H54 (cell line): ENCODE data around the gene ARPIN.
"Not testable (repeated sequence)": the region's sequence is repeated elsewhere in the genome, so short reads cannot be mapped to it uniquely, and the experiment has no call there.

ENCODE experiments used
- DNase-seq: peaks from one replicate; pipeline ENCODE4 v3.0.0; 2011; ENCODE audit warnings: low spot score, mixed read lengths; ENCODE audit not compliant: insufficient read length
- FAIRE-seq: peaks from 3 replicates; lab custom pipeline; 2011; peaks lifted over from hg19 to GRCh38; lab: Jason Lieb, UNC
- POLR2A ChIP-seq: IDR thresholded peaks from 2 replicates; pipeline ENCODE4 v1.6.1; 2011; ENCODE audit warnings: low read depth, mild to moderate bottlenecking, low read length

Gene ARPIN

DNA sequence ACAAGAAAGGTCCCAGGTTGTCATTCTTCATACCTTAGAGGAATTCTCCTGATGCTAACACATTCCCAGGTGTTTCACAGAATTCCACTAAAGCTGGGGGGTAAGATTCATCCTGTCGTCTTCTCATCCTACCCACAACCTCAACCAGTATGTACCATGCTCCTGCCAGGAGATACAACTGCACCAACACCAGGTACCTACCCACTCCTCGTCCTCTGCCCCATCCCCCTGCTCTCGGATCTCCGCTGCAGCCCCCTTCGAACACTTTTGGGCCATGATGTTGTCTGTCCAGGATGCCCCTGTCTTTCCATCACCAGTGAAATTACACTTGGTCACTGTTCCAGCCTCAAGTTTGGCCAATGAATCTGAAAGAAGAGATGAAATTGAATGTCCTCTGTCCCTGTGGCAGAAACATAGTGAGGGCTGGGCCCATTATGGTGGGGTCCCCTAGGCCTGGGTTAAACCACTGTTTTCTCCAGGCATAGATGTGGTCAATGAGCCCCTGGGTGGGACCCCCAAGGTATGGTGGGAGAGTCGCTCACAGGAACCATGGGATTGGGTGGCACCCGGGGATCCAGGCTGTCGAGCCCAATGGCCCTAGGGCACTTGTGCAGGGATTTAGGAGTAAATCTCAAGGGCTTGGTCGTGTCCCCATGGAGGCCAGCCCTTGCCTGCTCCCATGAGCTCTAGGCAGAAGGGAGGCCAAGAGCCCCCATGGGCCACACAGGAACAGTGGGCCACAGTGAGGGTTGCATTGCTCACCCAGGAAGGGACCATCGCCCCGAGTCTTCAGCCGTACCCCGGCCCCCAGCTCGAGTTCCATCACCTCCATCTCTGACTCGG, 9.5 kb downstream of the ARPIN start:
- TF ChIP-seq POLR2A: no peak
- FAIRE-seq: no peak
- no peak for DNase-seq

DNA sequence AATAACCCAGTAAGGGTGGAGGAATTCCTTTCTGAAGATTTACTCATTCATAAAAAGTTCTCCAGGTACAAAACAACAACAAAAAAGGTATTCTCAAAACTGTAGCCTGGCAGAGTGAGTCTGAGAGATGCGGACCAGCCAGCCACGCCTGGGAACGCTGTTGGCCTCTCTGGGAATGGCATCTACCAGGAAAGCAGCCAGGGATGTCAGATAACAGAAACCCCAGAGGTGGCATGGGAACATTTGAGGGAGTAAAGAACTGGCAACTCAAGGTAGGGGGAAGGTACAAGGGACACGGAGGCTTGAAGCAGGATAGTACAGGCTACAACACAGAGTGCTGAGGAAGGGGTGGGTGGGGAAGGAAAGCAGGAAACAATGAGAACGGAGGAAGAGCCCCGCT, 11.9 kb downstream of the ARPIN start:
- FAIRE-seq (no peak), DNase-seq (no peak)
- TF ChIP-seq POLR2A: no peak

DNA sequence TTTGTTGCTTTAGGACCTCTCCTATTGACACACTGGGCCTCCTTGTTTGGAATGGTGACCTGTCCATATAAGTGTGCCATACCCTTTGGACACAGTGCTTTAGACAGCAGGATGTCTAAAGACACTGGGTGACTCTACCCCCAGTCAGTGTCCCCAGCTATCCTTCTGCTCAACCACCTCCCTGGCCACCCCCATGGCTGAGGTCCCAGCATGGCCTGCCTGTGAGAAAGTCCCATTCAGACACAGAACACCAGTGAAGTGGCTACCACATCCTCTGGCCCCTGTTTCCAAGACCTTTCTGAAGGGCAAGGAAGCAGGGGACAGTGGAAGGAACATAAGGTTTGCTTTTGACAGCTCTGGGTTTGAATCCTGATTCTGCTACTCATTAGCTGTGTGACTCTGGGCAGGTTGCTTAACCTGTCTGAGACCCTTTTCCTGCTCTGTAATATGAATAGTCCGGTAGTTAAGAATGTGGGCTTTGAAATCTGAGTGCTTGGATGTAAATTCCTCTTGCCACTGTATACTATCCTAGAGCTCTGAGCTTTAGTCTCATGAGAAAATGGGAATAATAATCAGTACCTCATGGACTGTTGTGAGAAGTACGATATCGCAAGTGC, 12.7 kb downstream of the ARPIN start:
- no peak for TF ChIP-seq POLR2A
- no peak for DNase-seq
- FAIRE-seq: no peak

DNA sequence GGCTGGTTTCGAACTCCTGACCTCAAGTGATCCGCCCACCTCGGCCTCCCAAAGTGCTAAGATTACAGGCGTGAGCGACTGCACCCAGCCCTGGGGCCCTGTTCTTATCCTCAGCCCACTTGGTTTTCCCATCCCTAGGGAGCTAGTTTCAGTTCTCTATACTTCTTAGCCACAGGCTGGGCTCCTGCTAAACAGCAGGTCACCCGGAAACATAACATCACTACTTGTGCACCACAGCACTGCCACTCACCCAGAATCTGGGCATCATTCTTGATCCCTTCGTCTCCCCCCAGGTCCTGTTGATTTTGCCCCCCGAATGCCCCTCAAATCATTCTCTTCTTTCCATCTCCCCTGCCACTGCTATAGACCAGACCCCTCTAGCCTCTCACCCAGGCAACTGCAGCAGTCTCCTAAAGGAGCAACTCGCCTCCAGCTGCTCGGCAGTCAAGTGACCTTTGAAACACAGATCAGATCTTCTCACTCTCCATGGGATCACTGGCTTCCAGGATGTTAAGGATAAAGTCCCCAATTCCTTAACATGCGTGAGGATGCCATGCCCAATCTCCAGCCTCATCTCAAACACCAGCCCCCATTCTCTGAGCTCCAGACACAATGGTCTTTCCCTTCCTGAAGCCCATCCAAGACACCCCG, 13.3 kb downstream of the ARPIN start:
- no peak for DNase-seq
- no peak for FAIRE-seq
- TF ChIP-seq POLR2A: no peak

DNA sequence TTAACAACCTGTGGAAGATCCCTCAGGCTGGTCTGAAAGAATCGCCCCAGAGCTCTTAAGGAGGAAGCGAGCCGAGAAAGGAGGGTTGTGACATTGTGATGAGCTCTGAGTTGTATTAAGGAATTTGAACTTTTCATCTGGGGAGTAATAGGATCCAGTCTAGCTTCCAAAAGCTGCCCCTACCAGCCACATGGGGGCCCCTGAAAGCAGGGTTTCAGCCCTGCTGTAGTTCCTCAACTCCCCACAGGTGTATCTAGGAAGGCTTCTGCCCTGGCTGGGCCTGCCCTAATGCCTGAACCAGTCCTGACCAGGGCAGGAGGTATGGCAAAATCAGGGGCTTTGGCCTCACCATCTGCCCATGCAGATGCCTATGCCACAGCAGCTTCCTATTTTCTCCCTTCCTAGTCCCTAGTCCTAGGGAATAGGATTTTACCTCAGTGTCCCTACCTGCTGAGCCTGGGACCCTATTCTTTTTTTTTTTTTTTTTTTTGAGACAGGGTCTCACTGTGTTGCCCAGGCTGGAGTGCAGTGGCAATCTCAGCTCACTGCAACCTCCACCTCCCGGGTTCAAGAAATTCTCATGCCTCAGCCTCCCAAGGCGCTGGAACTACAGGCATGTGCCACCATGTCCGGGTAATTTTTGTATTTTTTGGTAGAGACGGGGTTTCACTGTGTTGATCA, 14.0 kb downstream of the ARPIN start:
- DNase-seq (peak; percentile 44), FAIRE-seq (no peak)
- TF ChIP-seq POLR2A: no peak

DNA sequence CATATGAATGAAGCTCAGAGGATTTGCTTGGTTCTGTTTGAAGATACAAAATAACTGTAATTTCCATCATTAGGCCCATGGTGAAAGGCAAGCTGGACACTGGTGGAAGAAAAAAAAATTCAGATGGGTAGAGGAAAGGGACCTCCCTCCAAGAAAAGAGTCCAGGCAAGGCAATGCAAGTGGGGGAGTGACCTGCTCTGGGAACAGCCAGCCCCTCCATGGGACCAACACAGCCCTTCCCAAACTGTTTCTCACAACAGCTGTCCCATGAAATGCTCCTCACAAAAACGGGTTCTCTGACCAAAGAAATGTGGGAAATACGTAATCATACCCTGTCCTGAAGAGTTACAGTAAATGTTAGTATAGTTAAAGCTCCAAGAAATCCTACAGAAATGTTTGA, 14.6 kb downstream of the ARPIN start:
- FAIRE-seq (no peak), DNase-seq (no peak)
- TF ChIP-seq POLR2A: no peak

DNA sequence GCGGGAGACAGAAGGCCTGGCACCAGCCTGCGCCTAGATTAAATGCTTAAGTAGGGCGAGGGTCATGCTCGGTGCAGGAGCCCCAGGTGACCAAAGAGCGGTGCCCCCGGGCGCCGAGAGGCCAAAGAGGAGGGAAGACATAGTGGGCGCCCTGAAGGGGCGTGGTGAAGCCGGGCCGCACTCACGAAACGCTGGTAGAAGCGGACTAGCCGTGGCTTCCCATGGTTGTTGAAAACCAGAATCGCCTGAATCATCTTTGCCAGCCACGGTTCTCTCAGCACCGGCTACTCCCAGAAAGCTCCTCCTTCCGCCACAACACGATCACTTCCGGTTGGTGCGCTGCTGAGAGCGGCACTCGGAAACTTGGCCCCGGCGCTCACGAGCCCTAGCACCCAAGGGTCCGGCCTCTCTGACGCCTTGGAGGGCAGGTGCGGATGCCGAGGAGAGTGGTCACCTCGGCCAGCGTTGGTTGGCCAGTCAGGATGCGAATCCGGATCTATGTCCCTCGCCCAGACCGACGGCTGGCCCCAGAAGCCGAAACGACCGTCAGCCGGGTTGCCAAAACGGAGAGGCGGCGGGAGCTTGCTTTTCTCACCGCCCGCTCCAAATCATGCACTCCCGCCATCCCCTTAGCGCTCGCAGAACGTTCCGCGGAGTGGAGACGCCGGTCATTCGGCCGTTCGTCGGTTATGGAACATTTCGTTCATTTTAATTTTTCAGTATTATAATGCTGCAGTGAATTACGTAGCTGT, 18.9 kb downstream of the ARPIN start, which contains the start of gene AP3S2:
Gene AP3S2, minus strand, starts transcription at position 299 of the 752 bp plus-strand sequence. Its CDS starts 45 bp downstream, at position 254.
- peak; percentile 66 for DNase-seq
- peak; percentile 61 for TF ChIP-seq POLR2A
- FAIRE-seq: peak; percentile 45

DNA sequence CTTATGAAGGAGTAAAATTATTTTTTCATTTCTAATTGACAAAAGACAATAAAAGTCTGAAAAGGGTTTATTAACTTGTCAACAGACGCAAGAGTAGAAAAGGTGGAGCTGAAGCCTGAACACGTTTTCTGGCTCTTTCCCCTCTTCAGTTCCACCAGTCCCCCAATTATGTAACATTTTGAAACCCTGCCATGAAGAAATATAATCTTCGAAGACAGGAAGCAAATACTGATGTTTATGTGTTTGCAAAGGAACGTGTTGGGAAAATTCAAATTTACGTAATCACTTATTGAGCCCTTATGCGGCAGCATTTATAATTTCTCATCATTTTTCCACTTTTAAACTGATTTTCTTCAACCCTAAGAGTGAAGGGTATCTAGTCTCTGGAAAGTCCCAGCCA, 19.7 kb downstream of the ARPIN start:
- DNase-seq (no peak), FAIRE-seq (no peak)
- no peak for TF ChIP-seq POLR2A

DNA sequence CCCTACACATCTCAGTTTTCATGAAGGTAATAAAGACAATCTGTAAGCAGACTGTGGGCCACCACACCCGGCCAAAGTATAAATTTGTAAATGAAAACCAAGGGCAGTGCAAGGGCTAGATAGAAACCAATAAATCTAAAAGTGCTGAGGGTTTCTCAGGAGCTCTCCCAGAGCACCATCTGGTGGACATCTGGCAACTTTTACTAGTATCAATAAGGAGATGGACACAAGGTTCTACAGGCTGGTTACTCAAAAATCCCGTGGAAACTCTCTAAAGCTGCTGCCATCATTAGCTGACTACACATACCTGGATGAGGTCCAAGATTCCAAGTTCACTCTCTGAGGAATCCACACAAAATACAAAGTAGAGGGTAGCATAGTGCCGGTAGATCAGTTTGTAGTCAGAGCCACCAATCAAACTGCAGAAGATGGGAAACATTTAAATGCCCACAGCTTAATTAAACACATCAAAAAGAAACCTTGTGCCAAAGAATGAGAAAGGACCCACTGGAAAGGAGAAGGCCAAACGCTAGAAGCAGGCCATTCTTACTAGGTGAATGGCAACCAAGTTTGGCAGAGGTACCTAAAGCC, 24.4 kb downstream of the ARPIN start:
- FAIRE-seq: peak; percentile 6
- no peak for DNase-seq
- TF ChIP-seq POLR2A: no peak

DNA sequence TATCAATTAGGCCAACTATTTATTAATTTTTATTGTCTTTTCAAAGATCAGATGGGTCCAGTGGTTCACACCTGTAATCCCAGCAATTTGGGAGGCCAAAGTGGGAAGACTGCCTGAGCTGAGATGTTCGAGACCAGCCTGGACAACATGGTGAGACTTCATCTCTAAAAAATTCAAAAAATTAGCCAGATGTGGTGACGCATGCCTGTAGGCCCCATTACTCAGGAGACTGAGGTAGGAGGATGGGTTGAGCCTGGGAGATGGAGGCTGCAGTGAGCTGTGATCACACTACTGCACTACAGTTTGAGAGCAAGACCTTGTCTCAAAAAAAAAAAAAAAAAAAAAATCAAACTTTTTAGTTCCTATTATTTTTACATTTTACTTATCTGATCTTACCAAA, 27.1 kb downstream of the ARPIN start:
- FAIRE-seq (no peak), DNase-seq (no peak)
- TF ChIP-seq POLR2A: no peak

DNA sequence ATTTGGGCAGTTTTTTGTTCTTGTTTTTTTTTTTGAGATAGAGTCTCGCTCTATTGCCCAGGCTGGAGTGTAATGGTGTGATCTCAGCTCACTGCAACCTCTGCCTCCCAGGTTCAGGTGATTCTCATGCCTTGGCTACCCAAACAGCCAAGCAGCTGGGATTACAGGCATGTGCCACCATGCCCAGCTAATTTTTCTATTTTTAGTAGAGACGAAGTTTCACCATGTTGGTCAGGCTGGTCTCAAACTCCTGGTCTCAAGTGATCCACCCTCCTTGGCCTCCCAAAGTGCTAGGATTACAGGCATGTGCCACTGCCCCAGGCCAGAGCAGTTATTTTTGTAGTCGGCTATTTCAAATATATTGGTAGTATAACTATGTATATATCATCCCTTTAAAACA, 27.6 kb downstream of the ARPIN start:
- not testable (repeated sequence) for DNase-seq, FAIRE-seq

DNA sequence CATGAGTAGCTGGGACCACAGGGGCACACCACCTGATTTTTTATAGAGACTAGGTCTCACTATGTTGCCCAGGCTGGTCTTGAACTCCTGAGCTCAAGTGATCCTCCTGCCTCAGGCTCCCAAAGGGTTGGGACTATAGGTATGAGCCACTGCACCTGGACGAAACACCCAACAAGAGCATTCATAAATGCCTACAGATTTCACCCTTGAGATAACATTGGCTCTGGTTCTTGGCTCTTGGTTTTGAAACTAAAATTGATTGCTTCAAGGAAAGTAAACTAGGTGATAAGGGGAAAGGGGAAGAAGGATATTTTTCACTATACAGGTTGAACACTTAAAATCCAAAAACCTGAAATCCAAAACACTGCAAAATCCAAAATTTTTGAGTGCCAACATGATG, 29.2 kb downstream of the ARPIN start:
- TF ChIP-seq POLR2A: no peak
- no peak for DNase-seq
- FAIRE-seq: no peak

DNA sequence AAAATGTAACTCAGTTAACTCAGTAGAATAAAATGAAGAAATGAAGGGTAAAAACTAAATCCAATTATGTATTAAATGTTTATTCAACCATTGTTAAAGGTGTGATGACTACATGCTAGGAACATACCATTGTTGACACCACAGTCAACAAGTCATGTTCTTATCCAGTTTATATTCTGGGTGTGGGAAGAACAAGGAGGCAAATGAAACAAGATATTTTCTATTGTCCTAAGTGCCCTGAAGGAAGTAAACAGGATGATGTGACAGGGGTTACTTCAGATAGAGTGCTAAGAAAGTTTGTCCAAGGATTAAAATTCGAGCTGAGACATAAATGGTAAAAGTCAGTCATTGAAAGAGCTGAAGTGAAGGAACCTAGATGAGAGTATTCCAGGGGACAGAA, 32.0 kb downstream of the ARPIN start:
- no peak for FAIRE-seq
- DNase-seq: no peak
- no peak for TF ChIP-seq POLR2A
